Hematopoietic multipotent progenitor cell treated with erythropoietin and hydrocortisone succinate and interleukin-3 and kit ligand, for 15 days (in vitro differentiated cells): ENCODE measurements around the gene DSN1.

Source experiments
- DNase-seq: peaks from one replicate; pipeline ENCODE4 v3.0.0-alpha.2; 2015; ENCODE audit warnings: low spot score

Gene DSN1

GRCh38 chr20:36754656-36755222 lies 18.8 kb downstream of the DSN1 start:
- DNase-seq = peak; percentile 44

- DNase-seq = no peak
These were observed 21.0 kb downstream of the DSN1 start for GRCh38 chr20:36752582-36752981.

- DNase-seq = peak; percentile 91
These were observed 27.5 kb downstream of the DSN1 start, which contains the start of gene NDRG3 for GRCh38 chr20:36745927-36746659. TSS of gene NDRG3 (minus strand) at chr20:36746090. CDS start at chr20:36721735, 24,355 bp downstream.

GRCh38 chr20:36745234-36745926 lies 28.2 kb downstream of the DSN1 start:
- DNase-seq = no peak

- DNase-seq = no peak
These were observed 28.8 kb downstream of the DSN1 start for GRCh38 chr20:36744764-36745191.

- DNase-seq = no peak
These were observed 29.3 kb downstream of the DSN1 start for GRCh38 chr20:36744243-36744642.

- DNase-seq = no peak
These were observed 31.0 kb downstream of the DSN1 start for GRCh38 chr20:36742558-36742957.

- no peak for DNase-seq
These were observed 32.5 kb downstream of the DSN1 start for GRCh38 chr20:36741072-36741471.

- DNase-seq = no peak
These were observed 36.4 kb downstream of the DSN1 start for GRCh38 chr20:36737183-36737499.

- DNase-seq = no peak
These were observed 36.9 kb downstream of the DSN1 start for GRCh38 chr20:36736451-36737182.

GRCh38 chr20:36732456-36732855 lies 41.1 kb downstream of the DSN1 start:
- DNase-seq = no peak

GRCh38 chr20:36728986-36729385 lies 44.6 kb downstream of the DSN1 start:
- no peak for DNase-seq

GRCh38 chr20:36726168-36726567 lies 47.4 kb downstream of the DSN1 start:
- DNase-seq = no peak

- DNase-seq = no peak
These were observed 53.1 kb downstream of the DSN1 start for GRCh38 chr20:36720510-36720909.

GRCh38 chr20:36717657-36718056 lies 55.9 kb downstream of the DSN1 start:
- DNase-seq = peak; percentile 12

GRCh38 chr20:36717021-36717420 lies 56.5 kb downstream of the DSN1 start:
- no peak for DNase-seq

GRCh38 chr20:36712775-36713174 lies 60.8 kb downstream of the DSN1 start:
- DNase-seq = no peak

GRCh38 chr20:36709126-36709525 lies 64.4 kb downstream of the DSN1 start:
- no peak for DNase-seq

- DNase-seq = no peak
These were observed 70.0 kb downstream of the DSN1 start for GRCh38 chr20:36703530-36703929.
